CD14-positive monocyte (primary cell): ENCODE data around the gene EGLN2. TPM values are rescaled to one million over a fixed set of nuclear protein-coding genes. Genes with fewer than 3 reads are reported as not detected.
"Not testable (repeated sequence)": the region's sequence is repeated elsewhere in the genome, so short reads cannot be mapped to it uniquely, and the experiment has no call there.

ENCODE experiments used
- DNase-seq, 3 donors: peaks; one replicate each; pipeline ENCODE4 v3.0.0-alpha.2; 2011 to 2022
- H2AFZ ChIP-seq: 2 replicates; pipeline ENCODE4 v1.6.0; 2012; ENCODE audit warnings: mild to moderate bottlenecking, low read depth, low read length, inconsistent platforms; ENCODE audit not compliant: insufficient read depth, poor library complexity, severe bottlenecking
- H3K27ac ChIP-seq, 2 donors: 1 replicate in 1 of 2; 2 replicates in 1 of 2; pipeline ENCODE4 v1.5.1; 2012 to 2013; ENCODE audit warnings: low read length in 2 of 2, control low read depth in 1 of 2, inconsistent platforms in 1 of 2, low read depth in 1 of 2, mild to moderate bottlenecking in 1 of 2
- H3K27me3 ChIP-seq, 2 donors: one replicate each; pipeline versions ENCODE4 v1.6.0 to v1.6.1; 2011 to 2013; ENCODE audit warnings: low read length in 2 of 2; ENCODE audit not compliant: control insufficient read depth in 2 of 2, insufficient read depth in 2 of 2
- H3K36me3 ChIP-seq, 2 donors: replicated peaks in 1 of 2; 1 replicate in 1 of 2; 2 replicates in 1 of 2; pipeline versions ENCODE4 v1.5.1 to v1.6.1; 2012 to 2013; ENCODE audit warnings: low read length in 2 of 2, control low read depth in 1 of 2, inconsistent platforms in 1 of 2, mild to moderate bottlenecking in 1 of 2; ENCODE audit not compliant: insufficient read depth in 2 of 2, control insufficient read depth in 1 of 2
- H3K4me1 ChIP-seq, 2 donors: 1 replicate in 1 of 2; 2 replicates in 1 of 2; pipeline versions ENCODE4 v1.5.1 to v1.6.1; 2012 to 2013; ENCODE audit warnings: low read length in 2 of 2, control low read depth in 1 of 2, inconsistent platforms in 1 of 2, mild to moderate bottlenecking in 1 of 2, moderate library complexity in 1 of 2; ENCODE audit not compliant: insufficient read depth in 2 of 2, control insufficient read depth in 1 of 2
- H3K4me2 ChIP-seq: replicated peaks from 2 replicates; pipeline ENCODE3; 2012; ENCODE audit warnings: low read length, moderate library complexity, mild to moderate bottlenecking; ENCODE audit not compliant: poor library complexity, severe bottlenecking; ENCODE audit errors: extremely low read depth
- H3K4me3 ChIP-seq, 3 experiments: fragments of 200-600 bp in 1 of 3; sonication (generic) in 1 of 3; replicated peaks in 1 of 3; 1 replicate in 2 of 3; 2 replicates in 1 of 3; pipeline ENCODE4 v1.5.1; 2011 to 2013; ENCODE audit warnings: low read length in 3 of 3, mild to moderate bottlenecking in 3 of 3, control low read depth in 2 of 3, low read depth in 2 of 3, inconsistent platforms in 1 of 3, moderate library complexity in 1 of 3
- H3K79me2 ChIP-seq: 2 replicates; pipeline ENCODE4 v1.6.0; 2012; ENCODE audit warnings: mild to moderate bottlenecking, control low read depth, inconsistent platforms, low read length, moderate library complexity; ENCODE audit not compliant: insufficient read depth
- H3K9ac ChIP-seq: 2 replicates; pipeline ENCODE4 v1.6.0; 2017; ENCODE audit warnings: low read length, mild to moderate bottlenecking; ENCODE audit not compliant: insufficient read depth, poor library complexity, severe bottlenecking
- H3K9me3 ChIP-seq, 2 donors: replicated peaks in 1 of 2; 1 replicate in 1 of 2; 2 replicates in 1 of 2; pipeline versions ENCODE4 v1.5.1 to v1.6.1; 2012 to 2013; ENCODE audit warnings: low read length in 2 of 2, control low read depth in 1 of 2; ENCODE audit not compliant: control insufficient read depth in 1 of 2, insufficient read depth in 1 of 2
- H4K20me1 ChIP-seq: 2 replicates; pipeline ENCODE4 v1.6.0; 2012; ENCODE audit warnings: mild to moderate bottlenecking, low read length, control low read depth, moderate library complexity; ENCODE audit not compliant: insufficient read depth
- H3K27ac Mint-ChIP-seq, 7 donors: one replicate each; pipeline ENCODE4 v1.8.0; 2020; ENCODE audit warnings: mild to moderate bottlenecking in 7 of 7, mixed read lengths in 7 of 7, moderate library complexity in 6 of 7, inconsistent platforms in 2 of 7
- H3K27me3 Mint-ChIP-seq, 3 donors: one replicate each; pipeline ENCODE4 v1.8.0; 2021 to 2022; ENCODE audit warnings: low read depth in 3 of 3, mild to moderate bottlenecking in 3 of 3, mixed read lengths in 3 of 3, moderate library complexity in 3 of 3, inconsistent platforms in 1 of 3
- H3K36me3 Mint-ChIP-seq, 2 donors: one replicate each; pipeline ENCODE4 v1.8.0; 2020; ENCODE audit warnings: mixed read lengths in 2 of 2, inconsistent platforms in 1 of 2, mild to moderate bottlenecking in 1 of 2
- H3K4me1 Mint-ChIP-seq: one replicate; pipeline ENCODE4 v1.8.0; 2020; ENCODE audit warnings: mild to moderate bottlenecking, mixed read lengths
- H3K4me3 Mint-ChIP-seq, 2 donors: one replicate each; pipeline ENCODE4 v1.8.0; 2020; ENCODE audit warnings: mild to moderate bottlenecking in 2 of 2, mixed read lengths in 2 of 2, moderate library complexity in 1 of 2
- H3K9me3 Mint-ChIP-seq, 7 donors: one replicate each; pipeline ENCODE4 v1.8.0; 2020 to 2022; ENCODE audit warnings: mixed read lengths in 7 of 7, mild to moderate bottlenecking in 6 of 7, moderate library complexity in 6 of 7, inconsistent platforms in 2 of 7
- CTCF ChIP-seq: fragments of 200-600 bp; IDR thresholded peaks from one replicate; pipeline ENCODE4 v1.8.0; 2022; ENCODE audit warnings: antibody characterized with exemption, mild to moderate bottlenecking
- WGBS: methylation state at CpG from one replicate; pipeline ENCODE4 v1.1.5; 2013; ENCODE audit warnings: missing lambda C conversion rate; ENCODE audit not compliant: insufficient coverage; 5-methylcytosine and 5-hydroxymethylcytosine counted together
- intact Hi-C, 2 donors: fragments of 100-400 bp; cut with micrococcal nuclease; formaldehyde crosslinking; loops; one replicate each; pipeline versions ENCODE4 v1.15.0 to v1.15.1; 2023
- polyA plus RNA-seq, 3 donors: library from polyadenylated mRNA; depleted of rRNA in 1 of 3; unstranded in 2 of 3; stranded (reverse) in 1 of 3; fragments of 300-500 nt in 2 of 3; fragments of >200 nt in 1 of 3; fragmentation: Illumina TruSeq in 2 of 3; gene quantifications; 1 replicate in 2 of 3; 2 replicates in 1 of 3; pipeline ENCODE4 v1.2.3, GENCODE V29; 2012 to 2021

The EGLN2 gene
- polyA plus RNA-seq, 3 donors = 60.6 to 76.8 (median 64.5) TPM

GRCh38 chr19:40768869-40769268, 30.1 kb upstream of the EGLN2 start:
- Histone ChIP-seq H3K79me2 (peaks cover 5% of the 10 kb centered on the region), H3K9ac (no peak overlapping the region), H3K27me3 (no peaks in the 10 kb centered on the region), H3K4me1 (no peaks in the 10 kb centered on the region), H3K9me3 (no peaks in the 10 kb centered on the region), H3K36me3 (peaks cover 25 to 58% of the 10 kb centered on the region in 2 donors), H3K4me3 (no peak overlapping the region), H4K20me1 (peaks cover 17% of the 10 kb centered on the region), H3K27ac (no peak overlapping the region), H2AFZ (no peak overlapping the region), H3K4me2 (no peak overlapping the region)
- Mint-ChIP-seq H3K4me1 (no peaks in the 10 kb centered on the region), H3K9me3 (peaks cover 0 to 14% (median 5%) of the 10 kb centered on the region in 7 donors), H3K27me3 (peaks cover 0 to 4% (median 3%) of the 10 kb centered on the region in 3 donors), H3K36me3 (peaks cover 40 to 65% of the 10 kb centered on the region in 2 donors), H3K27ac (peak overlapping the region in 2 of 7 donors; percentile 15 to 40), H3K4me3 (no peak overlapping the region)
- TF ChIP-seq CTCF = no peak
- no peak for DNase-seq
- 70% methylated on average over 2 of the region's 5 CpGs for WGBS
- intact Hi-C loops = no loop called here

GRCh38 chr19:40771101-40771862, 27.7 kb upstream of the EGLN2 start:
- H3K27me3 ChIP-seq, DNase-seq, H3K79me2 ChIP-seq, H3K4me1 Mint-ChIP-seq, H3K4me1 ChIP-seq, H3K27me3 Mint-ChIP-seq, H3K9ac ChIP-seq, intact Hi-C loops, H4K20me1 ChIP-seq, H3K4me3 Mint-ChIP-seq, H2AFZ ChIP-seq, H3K9me3 ChIP-seq, H3K4me3 ChIP-seq, H3K4me2 ChIP-seq, H3K27ac ChIP-seq: not testable (repeated sequence)
- Mint-ChIP-seq H3K9me3 (peaks cover 0 to 14% (median 5%) of the 10 kb centered on the region in 7 donors), H3K27ac (peak overlapping the region in 2 of 7 donors; percentile 26 to 50), H3K36me3 (peaks cover 21 to 47% of the 10 kb centered on the region in 2 donors)
- 100% methylated on average over 8 of the region's 10 CpGs for WGBS
- H3K36me3 ChIP-seq = peaks cover 3 to 34% of the 10 kb centered on the region in 2 donors
